Activated CD8-positive, alpha-beta memory T cell treated with anti-CD3 and anti-CD28 coated beads, Interleukin-2, amount 50 U/mL, for 48 hours (primary cell): Measurements from ENCODE around the gene FBLN1.
"Not testable (repeated sequence)": the region's sequence is repeated elsewhere in the genome, so short reads cannot be mapped to it uniquely, and the experiment has no call there.

Source experiments
- DNase-seq: peaks from one replicate; pipeline ENCODE4 v3.0.0-alpha.2; 2020

Gene FBLN1

GRCh38 chr22:45502215-45503049 is at the start of gene FBLN1:
TSS of gene FBLN1 (plus strand) at chr22:45502883. CDS start at chr22:45502986, 103 bp downstream.
- no peak for DNase-seq

GRCh38 chr22:45453764-45454163 is 48.9 kb upstream of the FBLN1 start:
- no peak for DNase-seq

GRCh38 chr22:45454275-45454674 is 48.4 kb upstream of the FBLN1 start:
- no peak for DNase-seq

GRCh38 chr22:45455212-45455611 is 47.5 kb upstream of the FBLN1 start:
- DNase-seq = no peak

GRCh38 chr22:45455621-45456020 is 47.1 kb upstream of the FBLN1 start:
- no peak for DNase-seq

- no peak for DNase-seq
These were observed 45.9 kb upstream of the FBLN1 start for GRCh38 chr22:45456811-45457210.

GRCh38 chr22:45458532-45458931 is 44.2 kb upstream of the FBLN1 start:
- no peak for DNase-seq

- DNase-seq = no peak
These were observed 43.4 kb upstream of the FBLN1 start for GRCh38 chr22:45459235-45459634.

GRCh38 chr22:45460288-45461109 is 42.2 kb upstream of the FBLN1 start:
- no peak for DNase-seq

GRCh38 chr22:45462034-45462655 is 40.5 kb upstream of the FBLN1 start:
- no peak for DNase-seq

- not testable (repeated sequence) for DNase-seq
These were observed 39.0 kb upstream of the FBLN1 start for GRCh38 chr22:45463691-45464090.

GRCh38 chr22:45465633-45466032 is 37.0 kb upstream of the FBLN1 start:
- DNase-seq = no peak

- no peak for DNase-seq
These were observed 33.8 kb upstream of the FBLN1 start for GRCh38 chr22:45468872-45469271.

GRCh38 chr22:45469281-45470073 is 33.2 kb upstream of the FBLN1 start:
- no peak for DNase-seq

- DNase-seq = no peak
These were observed 31.8 kb upstream of the FBLN1 start for GRCh38 chr22:45470871-45471270.

- no peak for DNase-seq
These were observed 30.3 kb upstream of the FBLN1 start for GRCh38 chr22:45472426-45472825.

- no peak for DNase-seq
These were observed 29.0 kb upstream of the FBLN1 start for GRCh38 chr22:45473626-45474237.

GRCh38 chr22:45475063-45475747 is 27.5 kb upstream of the FBLN1 start:
- no peak for DNase-seq

- no peak for DNase-seq
These were observed 26.7 kb upstream of the FBLN1 start for GRCh38 chr22:45475851-45476514.

GRCh38 chr22:45476814-45477213 is 25.9 kb upstream of the FBLN1 start:
- DNase-seq = no peak
